ENCODE data around the gene MCTP1.

Gene MCTP1

DNA sequence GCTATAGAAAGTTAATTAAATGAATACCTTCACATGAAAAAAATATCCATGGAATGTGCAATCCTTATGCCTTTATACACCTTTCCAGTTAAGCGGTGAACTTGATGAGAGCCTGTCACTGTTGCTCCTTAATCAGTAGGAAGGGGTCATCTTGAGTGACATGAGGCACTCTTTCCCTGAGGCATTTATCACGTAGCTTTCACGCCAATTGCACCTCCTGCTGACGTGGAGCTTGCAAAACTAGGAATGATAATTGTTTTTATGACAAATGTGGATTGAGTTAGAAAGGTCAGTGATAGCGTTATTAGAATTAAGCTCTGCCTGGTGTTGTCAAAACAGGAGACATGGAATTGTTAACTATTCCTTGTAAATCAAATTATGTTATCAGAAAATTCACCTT is 586.7 kb downstream of the MCTP1 start:
- DNase-seq (ENCODE audit: low read depth): no peak

DNA sequence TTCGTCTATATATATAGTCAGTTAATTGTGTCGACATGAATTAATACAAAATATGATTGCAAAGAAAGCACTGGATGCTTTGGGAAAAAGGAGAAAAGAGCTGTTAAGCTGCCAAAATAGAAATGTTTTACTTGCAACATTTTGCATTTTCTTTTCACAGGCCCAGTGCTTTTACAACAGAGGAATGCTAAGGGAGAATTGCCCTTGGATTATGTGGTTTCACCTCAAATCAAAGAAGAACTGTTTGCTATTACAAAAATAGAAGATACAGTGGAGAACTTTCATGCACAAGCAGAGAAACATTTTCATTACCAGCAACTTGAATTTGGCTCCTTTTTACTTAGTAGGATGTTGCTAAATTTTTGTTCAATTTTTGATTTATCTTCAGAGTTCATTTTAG is 590.2 kb downstream of the MCTP1 start:
- no peak for DNase-seq (ENCODE audit: low read depth)

DNA sequence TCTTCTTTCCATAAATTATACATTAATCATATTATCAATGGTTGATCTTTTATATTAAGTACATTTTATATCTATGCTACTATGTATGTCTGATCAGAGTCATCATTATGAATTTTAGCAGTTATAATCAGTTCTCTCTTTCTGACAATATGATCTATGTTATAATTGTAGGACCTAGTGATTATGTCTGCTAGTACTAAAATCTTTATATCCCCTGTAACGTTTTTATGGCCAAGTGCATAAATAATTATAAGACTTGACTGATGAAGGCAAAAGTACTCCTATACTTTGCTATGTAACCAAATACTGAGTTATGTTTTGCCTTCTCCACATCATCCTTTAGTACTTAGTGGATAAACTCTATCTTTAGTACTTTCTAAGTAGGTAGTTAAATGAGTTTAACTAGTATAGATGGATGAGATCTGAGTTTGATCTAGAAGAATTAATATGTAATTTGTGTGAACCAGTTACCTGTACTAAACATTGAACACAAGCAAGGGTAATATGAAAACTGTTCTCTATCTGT is 591.0 kb downstream of the MCTP1 start:
- no peak for DNase-seq (ENCODE audit: low read depth)

DNA sequence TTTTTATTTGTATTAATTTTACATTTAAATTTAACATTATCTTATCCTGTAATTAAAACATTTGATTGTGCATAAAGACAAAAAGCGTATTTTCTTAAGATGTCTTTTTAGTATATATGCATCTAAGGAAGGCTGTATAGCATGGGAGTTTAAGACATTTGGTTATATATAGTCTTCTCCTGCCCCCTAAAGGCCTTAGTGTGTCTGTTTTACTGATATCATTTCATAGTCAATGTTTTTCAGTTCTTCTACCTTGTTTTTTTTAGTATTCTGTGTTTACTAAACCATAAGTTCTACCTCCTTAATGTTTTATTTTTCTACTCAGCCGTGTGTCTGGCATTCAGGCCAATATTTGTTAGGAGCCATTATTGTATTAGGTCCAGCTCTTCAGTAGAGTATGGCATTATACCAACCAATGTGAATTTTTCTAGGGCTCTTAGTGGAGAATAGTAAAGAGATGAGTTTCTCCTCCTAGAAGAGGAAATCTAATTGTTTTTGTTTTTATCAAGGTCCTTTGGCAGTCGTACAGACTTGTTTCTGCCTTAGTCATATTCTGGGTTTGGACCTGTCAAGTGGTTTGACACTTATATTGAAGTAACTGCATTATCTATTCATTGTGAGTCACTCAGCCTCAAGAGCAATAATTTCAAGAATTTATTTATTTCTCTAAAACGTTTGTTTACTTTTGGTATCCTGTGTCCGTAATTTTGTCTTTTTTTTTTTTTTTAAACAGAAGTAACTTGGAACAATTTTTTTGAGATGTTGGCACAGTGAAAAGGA is 591.7 kb downstream of the MCTP1 start:
- no peak for DNase-seq (ENCODE audit: low read depth)

DNA sequence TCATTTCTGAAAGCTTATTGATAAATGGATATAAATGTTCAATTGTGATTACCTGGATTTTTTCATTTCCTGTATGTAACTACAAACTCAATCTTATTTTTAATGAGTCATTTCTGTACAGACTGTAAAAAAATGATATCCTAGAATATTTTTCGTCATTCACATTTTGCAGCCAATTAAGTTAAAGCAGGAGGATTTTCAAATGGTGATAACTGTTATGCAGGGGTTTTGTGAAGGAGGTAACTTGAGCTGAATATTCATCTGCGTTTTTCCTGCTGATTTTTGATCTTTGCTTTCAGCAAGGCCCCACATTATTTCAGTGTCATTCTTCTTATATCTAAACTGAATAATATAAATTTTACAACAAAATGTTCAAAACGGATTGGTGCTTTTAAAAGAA is 592.3 kb downstream of the MCTP1 start:
- DNase-seq (ENCODE audit: low read depth): no peak

DNA sequence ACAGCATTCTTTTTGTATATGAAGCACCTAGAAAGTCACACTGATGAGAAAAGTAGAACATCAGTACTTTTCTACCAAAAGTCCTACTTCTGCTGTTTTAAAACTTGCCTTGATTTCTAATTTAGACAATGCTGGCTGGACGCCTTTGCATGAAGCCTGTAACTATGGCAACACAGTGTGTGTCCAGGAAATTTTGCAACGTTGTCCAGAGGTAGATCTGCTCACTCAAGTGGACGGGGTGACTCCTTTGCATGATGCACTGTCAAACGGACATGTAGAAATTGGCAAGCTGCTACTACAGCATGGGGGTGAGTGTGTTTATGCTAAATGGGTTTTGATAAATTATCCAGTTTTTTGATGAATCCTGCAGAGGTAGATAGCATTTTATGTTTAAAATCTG is 592.9 kb downstream of the MCTP1 start:
- no peak for DNase-seq (ENCODE audit: low read depth)

DNA sequence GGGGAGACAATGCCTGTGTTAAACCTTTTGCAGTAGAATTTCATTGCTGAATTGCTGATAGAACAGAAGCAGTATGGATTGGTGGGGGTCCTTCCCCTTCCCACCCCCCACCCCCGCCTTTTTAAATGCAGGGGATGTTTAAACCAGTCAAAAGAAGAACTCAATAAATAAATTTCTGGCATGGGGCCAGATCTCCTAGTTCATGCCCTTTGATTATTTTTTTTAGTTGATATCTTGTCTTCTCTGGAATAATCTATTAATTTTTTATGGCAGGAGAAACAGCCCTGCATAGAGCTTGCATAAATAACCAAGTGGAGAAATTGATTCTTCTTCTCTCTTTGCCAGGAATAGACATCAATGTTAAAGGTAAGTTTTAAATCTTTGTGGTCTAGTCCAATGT is 593.6 kb downstream of the MCTP1 start:
- no peak for DNase-seq (ENCODE audit: low read depth)

DNA sequence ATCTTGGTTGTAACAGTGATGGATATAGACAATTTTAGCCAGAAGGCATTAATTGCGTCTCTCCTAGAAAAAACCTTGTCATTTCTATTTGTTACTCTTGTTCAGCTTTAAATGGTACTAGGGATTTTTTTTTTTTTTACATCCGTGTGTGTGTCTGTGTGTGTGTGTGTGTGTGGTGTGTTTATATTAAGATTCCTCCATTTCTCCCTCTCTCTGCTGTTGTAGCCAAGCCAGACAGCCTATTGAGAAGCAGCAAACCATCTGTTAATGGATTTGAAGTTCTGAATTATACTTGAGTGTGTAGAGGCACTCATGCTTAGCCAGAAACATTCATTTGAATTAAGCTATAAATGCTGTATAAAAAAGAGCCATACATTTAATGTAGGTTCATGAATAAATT is 594.1 kb downstream of the MCTP1 start:
- DNase-seq (ENCODE audit: low read depth): no peak

DNA sequence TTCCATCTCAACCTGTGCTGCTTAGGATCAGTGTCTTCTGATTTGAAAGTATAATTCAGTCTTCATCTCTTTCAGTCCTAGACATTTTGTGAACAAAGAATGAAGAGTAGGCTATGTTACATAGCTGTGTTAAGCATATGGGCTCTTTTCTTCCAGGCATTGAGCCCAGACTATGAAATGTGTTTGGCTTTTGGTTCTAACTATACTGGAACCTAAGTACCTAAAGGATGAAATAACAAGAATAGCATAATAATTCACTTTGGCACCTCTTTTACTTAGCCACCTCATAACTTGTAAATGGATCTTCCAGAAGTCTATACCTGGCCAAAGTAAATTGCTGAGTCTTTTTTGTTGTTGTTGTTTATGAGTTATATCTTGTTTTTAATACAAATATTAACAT is 595.0 kb downstream of the MCTP1 start:
- DNase-seq (ENCODE audit: low read depth): no peak

DNA sequence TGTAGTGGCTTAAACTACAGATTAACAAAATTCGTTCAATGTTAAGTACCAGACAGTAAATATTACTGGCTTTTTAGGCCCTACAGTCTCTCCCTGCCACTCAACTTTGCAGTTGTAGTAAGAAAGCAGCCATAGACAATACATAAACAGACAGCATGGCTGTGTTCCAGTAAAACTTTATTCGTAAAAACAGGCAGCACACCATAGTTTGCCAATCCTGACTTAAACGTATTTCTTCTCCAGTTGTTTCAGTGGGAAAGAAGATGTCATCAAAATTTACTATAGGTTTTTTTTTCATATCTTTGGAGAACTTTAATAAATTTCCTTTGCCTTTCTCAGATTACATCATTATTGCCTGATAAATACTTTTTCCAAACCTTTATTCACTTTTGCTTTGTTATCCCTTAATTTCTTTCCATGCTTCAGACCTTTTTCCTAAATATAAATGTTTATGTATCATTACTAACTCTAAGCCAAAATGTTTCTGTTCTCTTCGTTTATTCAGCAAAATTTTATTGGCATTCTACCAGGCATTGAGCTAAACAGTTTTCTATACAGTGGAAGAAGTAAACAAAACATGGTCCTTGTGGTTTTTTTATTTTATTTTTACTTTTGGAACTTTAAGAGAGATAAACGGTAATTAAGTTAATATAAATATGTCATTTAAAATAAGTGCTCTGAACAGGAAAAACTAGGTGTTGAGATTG is 601.9 kb downstream of the MCTP1 start:
- DNase-seq (ENCODE audit: low read depth): no peak

DNA sequence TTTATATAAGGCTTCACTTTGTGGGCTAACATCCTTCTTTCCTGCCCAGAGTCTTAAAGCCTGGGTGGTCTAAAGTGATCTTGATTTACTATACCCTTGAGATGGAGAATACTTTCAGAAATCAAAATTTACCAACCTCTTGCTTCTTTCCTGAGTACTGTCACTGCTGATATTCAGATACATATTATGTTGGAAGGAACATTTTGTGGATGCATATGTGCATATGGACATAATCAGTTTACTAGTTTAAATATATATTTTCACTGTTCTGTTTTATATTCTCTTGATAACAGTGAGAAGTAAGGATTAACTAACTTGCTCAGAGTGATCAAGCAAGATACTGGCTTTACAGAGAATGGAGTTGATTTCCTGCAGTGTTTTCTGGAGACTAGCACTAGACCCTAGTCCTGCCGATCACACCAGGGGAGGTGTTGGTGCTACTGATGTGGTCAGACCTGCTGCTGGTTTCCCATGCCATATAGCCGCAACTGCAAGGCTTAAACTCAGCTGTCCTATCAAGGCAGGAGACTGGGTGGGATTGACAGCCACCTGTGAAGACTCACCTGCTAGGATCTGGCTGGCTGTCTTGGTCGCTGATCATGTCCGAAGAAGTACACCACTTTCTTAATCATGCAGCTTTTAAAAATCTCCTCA is 608.8 kb downstream of the MCTP1 start:
- no peak for DNase-seq (ENCODE audit: low read depth)

DNA sequence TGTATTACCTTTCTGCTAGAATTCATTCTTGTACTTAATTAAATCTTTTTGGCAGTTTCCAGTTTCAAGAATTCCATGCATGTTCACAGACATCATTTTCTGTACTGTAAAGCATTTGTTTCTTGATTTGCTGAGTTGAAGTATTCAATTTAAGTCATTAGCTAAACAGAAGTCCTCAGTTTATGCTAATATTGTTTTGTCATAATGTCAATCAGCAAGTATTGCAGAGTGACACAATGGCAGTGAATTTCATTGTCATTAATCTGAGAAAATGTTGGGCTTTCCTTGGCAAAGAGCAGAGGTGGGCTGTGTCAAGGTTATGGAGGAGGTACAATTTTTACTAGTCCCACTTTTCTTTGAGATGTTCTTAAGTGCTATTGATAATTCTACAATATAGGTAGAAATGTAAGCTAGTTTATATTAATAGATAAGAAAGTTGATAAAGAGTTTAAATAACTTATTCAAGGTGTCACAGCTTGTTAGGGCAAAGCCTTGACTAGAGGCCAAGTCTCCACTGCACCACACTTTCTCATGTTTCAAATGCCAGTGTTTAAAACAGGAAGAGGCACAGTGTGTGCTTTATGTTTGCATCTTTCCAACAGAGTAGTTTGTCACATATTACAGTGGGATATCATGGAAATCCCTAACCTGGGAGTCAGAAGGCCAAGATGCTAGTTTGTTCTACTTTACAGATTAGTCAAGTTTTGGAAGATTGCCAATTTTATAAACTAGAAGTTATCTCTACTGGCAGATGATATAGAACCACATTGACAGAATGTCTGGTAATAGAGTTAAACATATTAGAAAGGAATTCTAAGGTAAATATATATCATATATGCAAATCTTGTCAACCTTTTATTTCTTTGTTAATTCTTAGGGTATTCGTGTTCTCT is 610.2 kb downstream of the MCTP1 start:
- no peak for DNase-seq (ENCODE audit: low read depth)

DNA sequence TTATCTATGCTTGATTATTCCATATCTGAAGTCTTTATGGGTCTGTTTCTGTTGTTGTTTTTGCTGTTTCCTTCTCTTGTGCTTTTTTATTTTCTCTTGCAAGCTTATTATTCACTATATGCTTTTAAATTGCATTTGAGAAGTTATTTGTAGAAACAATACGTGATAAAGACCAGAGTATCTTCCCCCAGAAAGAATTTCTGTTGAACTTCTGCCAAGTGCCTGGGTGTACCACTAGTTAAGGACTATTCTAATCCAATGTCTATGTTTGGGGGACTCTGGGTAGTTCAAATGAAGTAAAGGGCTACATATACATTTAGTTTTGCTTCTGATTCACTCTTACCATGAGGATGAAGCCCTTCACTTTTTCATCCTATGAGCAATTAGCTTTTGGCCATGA is 612.1 kb downstream of the MCTP1 start:
- DNase-seq (ENCODE audit: low read depth): no peak

DNA sequence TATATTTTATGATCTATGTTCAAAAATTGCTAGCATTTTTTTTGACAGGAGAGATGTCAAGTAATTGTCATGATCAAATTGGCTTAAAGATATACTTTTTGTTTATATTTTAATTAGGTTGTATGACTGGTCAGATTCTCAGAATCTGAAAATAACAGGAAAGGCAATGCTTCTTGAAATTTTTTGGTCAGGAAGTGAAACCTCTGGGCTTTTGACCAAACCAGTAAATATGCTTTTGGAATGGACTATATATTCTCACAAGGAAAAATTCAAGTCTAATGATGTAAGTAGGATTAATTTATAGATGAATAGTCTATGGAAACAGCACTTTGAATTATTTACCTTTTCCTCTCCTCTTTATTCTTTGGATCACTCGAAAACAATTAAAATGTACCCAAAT is 614.2 kb downstream of the MCTP1 start:
- DNase-seq (ENCODE audit: low read depth): no peak

DNA sequence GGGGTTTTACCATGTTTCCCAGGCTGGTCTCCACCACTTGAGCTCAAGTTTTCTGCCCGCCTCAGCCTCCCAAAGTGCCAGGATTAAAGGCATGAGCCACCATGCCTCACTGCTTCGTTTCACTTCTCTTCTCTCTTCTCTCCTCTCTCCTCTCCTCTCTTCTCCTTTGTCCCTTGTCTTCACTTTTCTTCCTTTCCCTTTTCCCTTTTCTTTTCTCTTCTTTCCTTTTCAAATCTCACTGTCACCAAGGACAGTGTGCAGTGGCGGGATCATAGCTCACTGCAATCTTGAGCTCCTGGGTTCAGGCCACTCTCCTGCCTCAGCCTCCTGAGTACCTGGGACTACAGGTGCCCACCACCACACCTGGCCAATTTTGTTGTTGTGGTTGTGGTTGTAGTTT is 617.0 kb downstream of the MCTP1 start:
- DNase-seq (ENCODE audit: low read depth): no peak

DNA sequence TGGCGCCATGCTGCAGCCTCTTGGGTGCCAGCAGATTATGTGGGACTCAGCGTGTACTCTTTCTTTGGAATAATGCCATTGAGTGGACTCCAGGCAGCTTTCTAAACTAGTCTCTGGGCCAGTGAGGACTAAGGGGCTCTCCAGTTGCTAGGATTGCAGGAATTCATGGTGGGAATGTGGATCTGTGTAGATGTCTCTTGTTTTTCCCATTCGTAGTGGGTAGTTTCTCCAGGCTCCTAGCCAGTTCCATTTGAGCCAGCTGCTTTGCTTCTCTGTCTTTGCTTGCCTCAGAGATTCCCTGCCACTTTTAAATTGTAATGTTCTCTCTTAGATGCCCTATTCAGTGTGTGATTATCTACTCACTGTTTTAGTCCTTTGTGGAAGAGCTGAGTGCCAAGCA is 623.8 kb downstream of the MCTP1 start:
- no peak for DNase-seq (ENCODE audit: low read depth)

DNA sequence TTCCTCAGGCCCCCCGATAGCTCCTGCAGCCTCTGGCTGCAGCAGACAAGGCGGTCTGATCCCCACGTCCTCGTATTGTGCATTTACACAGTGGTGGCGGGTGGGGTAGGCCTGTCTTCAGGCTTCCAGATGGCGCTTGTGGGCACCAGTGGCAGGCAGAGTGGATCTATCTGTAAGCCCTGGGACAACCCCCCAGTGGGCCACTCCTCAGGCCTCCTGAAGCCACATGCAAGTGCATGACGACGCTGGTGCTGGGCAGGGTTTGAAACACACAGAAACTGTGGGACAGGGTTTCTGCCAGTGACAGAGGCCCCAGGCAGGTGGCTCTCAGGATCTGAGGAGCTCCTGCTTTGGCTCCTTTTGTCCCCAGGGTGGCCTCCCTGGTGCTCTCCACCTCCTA is 624.4 kb downstream of the MCTP1 start:
- DNase-seq (ENCODE audit: low read depth): no peak

DNA sequence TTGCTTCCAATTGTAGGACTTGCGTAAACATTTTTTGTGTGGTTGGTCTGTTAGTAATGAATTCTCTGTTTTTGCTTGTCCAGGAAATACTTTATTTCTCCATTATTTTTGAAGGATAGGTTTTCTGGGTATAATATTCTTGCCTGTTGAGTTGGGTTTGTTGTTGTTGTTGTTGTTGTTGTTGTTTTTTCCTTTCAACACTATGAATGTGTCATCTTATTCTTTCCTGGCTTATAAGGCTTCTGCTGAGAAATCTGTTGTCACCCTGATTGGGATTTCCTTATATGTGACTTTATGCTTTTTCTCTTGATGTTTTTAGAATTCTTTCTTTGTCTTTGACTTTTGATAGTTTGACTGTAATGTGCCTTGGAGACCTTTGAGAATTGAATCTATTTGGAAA is 626.6 kb downstream of the MCTP1 start:
- no peak for DNase-seq (ENCODE audit: low read depth)
